Activated CD8-positive, alpha-beta memory T cell treated with anti-CD3 and anti-CD28 coated beads for 24 hours (primary cell): ENCODE measurements around the gene PHACTR1.
"Not testable (repeated sequence)": the region's sequence is repeated elsewhere in the genome, so short reads cannot be mapped to it uniquely, and the experiment has no call there.

Experiments used
- DNase-seq: peaks from one replicate; pipeline ENCODE4 v3.0.0-alpha.2; 2020

Gene PHACTR1

GRCh38 chr6:13300643-13301590 lies 584.4 kb downstream of the PHACTR1 start:
- no peak for DNase-seq

GRCh38 chr6:13302291-13302690 lies 585.7 kb downstream of the PHACTR1 start:
- no peak for DNase-seq

GRCh38 chr6:13302751-13303667 lies 586.4 kb downstream of the PHACTR1 start:
- DNase-seq = peak; percentile 73

GRCh38 chr6:13303668-13304017 lies 587.1 kb downstream of the PHACTR1 start:
- DNase-seq = no peak

- DNase-seq = no peak
Measured at GRCh38 chr6:13304101-13304500, 587.5 kb downstream of the PHACTR1 start.

GRCh38 chr6:13304580-13305260 lies 588.2 kb downstream of the PHACTR1 start:
- no peak for DNase-seq

GRCh38 chr6:13305288-13305687 lies 588.7 kb downstream of the PHACTR1 start:
- DNase-seq = no peak

GRCh38 chr6:13305791-13306190 lies 589.2 kb downstream of the PHACTR1 start:
- DNase-seq = no peak

GRCh38 chr6:13307508-13307995 lies 591.0 kb downstream of the PHACTR1 start:
- no peak for DNase-seq

GRCh38 chr6:13308332-13308731 lies 591.8 kb downstream of the PHACTR1 start:
- DNase-seq = no peak

- DNase-seq = no peak
Measured at GRCh38 chr6:13311155-13311554, 594.6 kb downstream of the PHACTR1 start.

GRCh38 chr6:13314806-13315205 lies 598.2 kb downstream of the PHACTR1 start:
- DNase-seq = no peak

GRCh38 chr6:13315896-13316295 lies 599.3 kb downstream of the PHACTR1 start:
- DNase-seq = no peak

- DNase-seq = no peak
Measured at GRCh38 chr6:13318821-13319220, 602.3 kb downstream of the PHACTR1 start.

- DNase-seq = no peak
Measured at GRCh38 chr6:13319891-13320564, 603.5 kb downstream of the PHACTR1 start.

- not testable (repeated sequence) for DNase-seq
Measured at GRCh38 chr6:13326031-13326586, 609.5 kb downstream of the PHACTR1 start.

- no peak for DNase-seq
Measured at GRCh38 chr6:13327691-13328075, 611.1 kb downstream of the PHACTR1 start.

GRCh38 chr6:13328076-13328874 lies 611.7 kb downstream of the PHACTR1 start, which contains the start of gene TBC1D7:
Gene TBC1D7, minus strand, starts transcription at chr6:13328537. Its CDS starts 1,639 bp downstream, at chr6:13326898.
- peak; percentile 96 for DNase-seq

- DNase-seq = no peak
Measured at GRCh38 chr6:13328875-13329183, 612.3 kb downstream of the PHACTR1 start.

- DNase-seq = no peak
Measured at GRCh38 chr6:13331516-13332348, 615.2 kb downstream of the PHACTR1 start.
